Measurements from ENCODE around the gene NFE2L2.

NFE2L2 gene

DNA sequence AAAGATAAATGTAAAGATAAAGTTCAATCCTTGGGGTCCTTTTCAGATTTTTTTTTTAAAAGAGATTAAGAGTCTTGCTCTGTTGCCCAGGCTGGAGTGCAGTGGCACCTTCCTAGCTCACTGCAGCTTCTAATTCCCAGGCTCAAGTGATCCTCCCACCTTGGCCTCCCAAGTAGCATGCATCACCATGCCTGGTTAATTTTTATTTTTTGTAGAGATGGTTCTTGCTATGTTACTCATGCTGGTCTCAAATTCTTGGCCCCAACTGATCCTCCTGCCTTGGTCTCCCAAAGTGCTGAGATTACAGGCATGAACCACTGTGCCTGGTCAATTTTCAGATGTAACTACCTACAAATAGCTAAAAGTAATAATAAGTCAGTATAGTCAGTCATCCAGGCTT is 21.1 kb downstream of the NFE2L2 start:
- Histone ChIP-seq H3K27ac (ENCODE audit: poor library complexity, severe bottlenecking) (peak overlapping the region; percentile 94), H3K4me3 (ENCODE audit: severe bottlenecking) (no peak overlapping the region), H3K4me1 (ENCODE audit: insufficient read depth, poor library complexity, severe bottlenecking) (peaks cover 62% of the 10 kb centered on the region), H3K36me3 (ENCODE audit: low read depth) (peaks cover 29% of the 10 kb centered on the region), H3K9me3 (ENCODE audit: severe bottlenecking) (no peaks in the 10 kb centered on the region), H3K27me3 (ENCODE audit: insufficient read depth, poor library complexity, severe bottlenecking) (no peaks in the 10 kb centered on the region)
- TF ChIP-seq, protein P1, sequence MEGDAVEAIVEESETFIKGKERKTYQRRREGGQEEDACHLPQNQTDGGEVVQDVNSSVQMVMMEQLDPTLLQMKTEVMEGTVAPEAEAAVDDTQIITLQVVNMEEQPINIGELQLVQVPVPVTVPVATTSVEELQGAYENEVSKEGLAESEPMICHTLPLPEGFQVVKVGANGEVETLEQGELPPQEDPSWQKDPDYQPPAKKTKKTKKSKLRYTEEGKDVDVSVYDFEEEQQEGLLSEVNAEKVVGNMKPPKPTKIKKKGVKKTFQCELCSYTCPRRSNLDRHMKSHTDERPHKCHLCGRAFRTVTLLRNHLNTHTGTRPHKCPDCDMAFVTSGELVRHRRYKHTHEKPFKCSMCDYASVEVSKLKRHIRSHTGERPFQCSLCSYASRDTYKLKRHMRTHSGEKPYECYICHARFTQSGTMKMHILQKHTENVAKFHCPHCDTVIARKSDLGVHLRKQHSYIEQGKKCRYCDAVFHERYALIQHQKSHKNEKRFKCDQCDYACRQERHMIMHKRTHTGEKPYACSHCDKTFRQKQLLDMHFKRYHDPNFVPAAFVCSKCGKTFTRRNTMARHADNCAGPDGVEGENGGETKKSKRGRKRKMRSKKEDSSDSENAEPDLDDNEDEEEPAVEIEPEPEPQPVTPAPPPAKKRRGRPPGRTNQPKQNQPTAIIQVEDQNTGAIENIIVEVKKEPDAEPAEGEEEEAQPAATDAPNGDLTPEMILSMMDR (IDR thresholded peaks at IDR 0.05; ENCODE audit: poor library complexity, severe bottlenecking), result no peak
- no peak for ATAC-seq (ENCODE audit: low read depth)
- no peak for DNase-seq (ENCODE audit: low spot score)

DNA sequence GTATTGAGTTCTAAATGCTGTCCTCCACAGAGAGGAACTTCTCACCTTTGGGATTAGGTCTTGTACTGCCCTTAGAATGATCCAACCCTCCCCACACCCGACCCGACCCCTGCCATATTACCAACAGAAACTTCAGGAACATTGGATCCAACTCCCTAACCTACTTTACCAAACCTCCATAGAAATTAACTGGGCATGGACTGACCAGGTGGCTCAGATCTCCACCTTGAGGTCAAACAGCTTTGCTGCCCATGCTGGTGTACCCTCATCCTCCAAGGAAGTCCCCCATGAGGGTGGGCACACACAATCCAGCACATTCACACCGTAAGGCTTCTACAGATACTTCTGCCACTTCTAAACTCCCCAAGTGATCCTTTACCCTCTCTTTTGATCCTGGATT is 21.5 kb downstream of the NFE2L2 start:
- Histone ChIP-seq H3K4me3 (ENCODE audit: severe bottlenecking) (no peak overlapping the region), H3K36me3 (ENCODE audit: low read depth) (peaks cover 32% of the 10 kb centered on the region), H3K27ac (ENCODE audit: poor library complexity, severe bottlenecking) (peak overlapping the region; percentile 94), H3K4me1 (ENCODE audit: insufficient read depth, poor library complexity, severe bottlenecking) (peaks cover 66% of the 10 kb centered on the region), H3K9me3 (ENCODE audit: severe bottlenecking) (no peaks in the 10 kb centered on the region), H3K27me3 (ENCODE audit: insufficient read depth, poor library complexity, severe bottlenecking) (no peaks in the 10 kb centered on the region)
- TF ChIP-seq, protein P1 (IDR thresholded peaks at IDR 0.05; ENCODE audit: poor library complexity, severe bottlenecking), result no peak
- ATAC-seq (ENCODE audit: low read depth), result no peak
- no peak for DNase-seq (ENCODE audit: low spot score)

DNA sequence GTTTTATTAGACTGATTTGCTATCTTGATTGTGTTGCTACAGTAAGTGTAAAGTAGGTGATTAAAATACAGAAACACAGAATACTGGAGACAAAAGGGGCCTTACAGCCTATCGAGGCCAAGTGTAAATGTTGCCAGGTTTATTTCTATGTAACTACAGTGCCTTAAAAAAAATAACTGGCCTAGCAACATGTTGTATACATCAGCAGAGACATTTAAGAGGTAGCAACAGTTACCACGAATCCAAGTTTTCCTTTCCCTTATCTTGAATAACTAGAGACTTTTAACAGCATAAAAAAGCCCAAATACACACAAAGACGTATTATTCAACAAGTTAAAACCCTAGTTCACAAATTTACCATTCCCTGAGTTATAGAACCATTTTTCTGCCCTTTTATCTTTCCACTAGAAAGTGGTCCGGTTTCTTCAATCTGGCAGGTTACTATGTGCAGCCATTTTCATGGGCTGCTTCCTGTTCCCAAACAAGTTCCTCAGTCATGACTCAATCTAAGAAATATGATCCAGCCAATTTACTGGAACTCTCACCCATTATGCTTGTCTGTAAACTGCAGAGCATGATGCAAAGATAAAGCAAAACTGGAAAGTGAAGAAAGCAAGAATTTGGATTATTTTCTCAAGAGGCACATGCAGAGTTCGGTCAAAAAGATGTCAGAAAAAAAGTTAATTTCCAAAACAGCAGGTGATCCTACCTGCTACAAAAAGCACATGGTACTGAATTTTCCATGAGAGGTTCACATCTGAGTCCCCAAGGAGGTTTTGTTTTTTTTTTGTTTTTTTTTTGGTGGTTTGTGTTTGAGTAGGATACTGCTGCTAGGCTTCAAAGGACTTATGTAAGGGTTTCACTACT is 22.2 kb downstream of the NFE2L2 start:
- Histone ChIP-seq H3K9me3 (ENCODE audit: severe bottlenecking) (no peaks in the 10 kb centered on the region), H3K4me1 (ENCODE audit: insufficient read depth, poor library complexity, severe bottlenecking) (peaks cover 68% of the 10 kb centered on the region), H3K27ac (ENCODE audit: poor library complexity, severe bottlenecking) (peak overlapping the region; percentile 94), H3K36me3 (ENCODE audit: low read depth) (peaks cover 37% of the 10 kb centered on the region), H3K27me3 (ENCODE audit: insufficient read depth, poor library complexity, severe bottlenecking) (no peaks in the 10 kb centered on the region), H3K4me3 (ENCODE audit: severe bottlenecking) (no peak overlapping the region)
- TF ChIP-seq, protein P1 (IDR thresholded peaks at IDR 0.05; ENCODE audit: poor library complexity, severe bottlenecking), result no peak
- ATAC-seq (ENCODE audit: low read depth) (peak; percentile 85), DNase-seq (ENCODE audit: low spot score) (no peak)

DNA sequence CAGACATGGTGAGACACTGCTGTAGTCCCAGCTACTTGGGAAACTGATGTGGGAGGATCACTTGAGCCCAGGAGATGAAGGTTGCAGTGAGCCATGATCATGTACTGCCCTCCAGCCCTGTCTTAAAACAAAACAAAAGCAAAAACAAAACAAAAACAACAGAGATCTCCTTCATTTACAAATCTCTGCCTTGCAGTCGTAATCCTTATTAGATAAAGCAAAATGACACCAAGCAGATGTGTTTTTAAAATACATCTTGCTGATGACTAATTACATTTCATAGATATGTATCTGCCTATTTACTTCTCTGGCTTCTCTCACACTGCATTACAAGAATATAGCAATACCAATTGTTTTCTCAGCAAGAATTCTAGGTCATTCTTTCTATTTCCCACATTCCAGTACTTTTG is 22.8 kb downstream of the NFE2L2 start:
- Histone ChIP-seq H3K4me3 (ENCODE audit: severe bottlenecking) (no peak overlapping the region), H3K27ac (ENCODE audit: poor library complexity, severe bottlenecking) (peak overlapping the region; percentile 94), H3K36me3 (ENCODE audit: low read depth) (peaks cover 43% of the 10 kb centered on the region), H3K4me1 (ENCODE audit: insufficient read depth, poor library complexity, severe bottlenecking) (peaks cover 68% of the 10 kb centered on the region), H3K9me3 (ENCODE audit: severe bottlenecking) (no peaks in the 10 kb centered on the region), H3K27me3 (ENCODE audit: insufficient read depth, poor library complexity, severe bottlenecking) (no peaks in the 10 kb centered on the region)
- peak; percentile 38; the same call in 2 of the 3 replicates for ATAC-seq (ENCODE audit: low read depth)
- DNase-seq (ENCODE audit: low spot score), result no peak
- TF ChIP-seq, protein P1 (IDR thresholded peaks at IDR 0.05; ENCODE audit: poor library complexity, severe bottlenecking), result no peak
